ENCODE measurements around the gene KIF21B. TPM values are rescaled to one million over a fixed set of nuclear protein-coding genes. Genes with fewer than 3 reads are reported as not detected.
"Not testable (repeated sequence)": the region's sequence is repeated elsewhere in the genome, so short reads cannot be mapped to it uniquely, and the experiment has no call there.

Gene KIF21B
- total RNA-seq, 1 experiment from 2014 or later: 0.33 TPM

- Histone ChIP-seq H3K27me3 (no peaks in the 10 kb centered on the region), H3K9me3 (no peaks in the 10 kb centered on the region), H3K4me3 (no peak overlapping the region), H3K36me3 (no peaks in the 10 kb centered on the region)
- no peak for DNase-seq
Observed at GRCh38 chr1:200959411-200959921, 64.0 kb downstream of the KIF21B start.

GRCh38 chr1:200958597-200958996, 64.9 kb downstream of the KIF21B start:
- no peaks in the 10 kb centered on the region for H3K27me3 ChIP-seq
- H3K4me3 ChIP-seq: no peak overlapping the region
- no peaks in the 10 kb centered on the region for H3K36me3 ChIP-seq
- no peak for DNase-seq
- H3K9me3 ChIP-seq: no peaks in the 10 kb centered on the region

DNA sequence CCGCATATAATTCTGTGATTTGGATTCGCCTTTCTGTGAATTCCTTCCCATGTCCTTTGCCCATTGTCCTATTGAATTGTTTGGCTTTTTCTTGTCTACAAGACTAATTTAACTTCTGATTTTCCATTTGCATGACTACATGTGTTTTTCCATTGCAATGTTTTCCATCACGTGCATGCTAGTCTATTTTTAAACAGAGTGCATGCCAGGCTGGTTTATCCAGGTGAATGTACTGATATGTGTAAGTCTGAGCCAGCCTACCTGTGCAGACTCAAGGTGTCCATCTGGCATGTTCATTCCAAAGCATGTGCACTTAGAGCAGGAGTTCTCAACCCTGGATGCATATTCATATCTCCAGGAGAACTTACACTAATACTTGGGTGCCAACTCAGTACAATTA, 69.1 kb downstream of the KIF21B start:
- no peak for DNase-seq
- no peak overlapping the region for H3K4me3 ChIP-seq
- no peaks in the 10 kb centered on the region for H3K9me3 ChIP-seq
- H3K36me3 ChIP-seq: no peaks in the 10 kb centered on the region
- no peaks in the 10 kb centered on the region; the same call in 1 of the 2 replicates for H3K27me3 ChIP-seq

DNA sequence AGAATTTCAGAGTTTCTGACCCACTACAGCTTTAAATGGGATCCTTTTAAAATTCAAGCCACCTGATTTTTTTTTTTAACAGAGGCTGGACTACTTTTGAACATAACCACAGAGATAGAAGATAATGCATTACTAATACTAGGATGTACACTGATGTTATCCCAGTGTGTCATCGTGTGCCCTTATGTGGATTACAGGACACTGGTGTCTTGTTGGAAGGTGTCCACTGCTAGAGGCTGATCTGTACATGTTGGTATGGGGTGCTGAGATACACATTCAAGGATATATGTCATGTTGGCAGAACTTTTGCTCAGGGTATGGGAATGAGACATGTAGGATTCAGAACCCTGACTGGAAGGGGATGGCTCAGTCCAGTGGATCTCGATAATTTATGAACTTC, 72.5 kb downstream of the KIF21B start:
- Histone ChIP-seq H3K9me3 (peaks cover 15% of the 10 kb centered on the region), H3K4me3 (no peak overlapping the region), H3K27me3 (no peaks in the 10 kb centered on the region; the same call in 1 of the 2 replicates), H3K36me3 (no peaks in the 10 kb centered on the region)
- DNase-seq: no peak

GRCh38 chr1:200949626-200950025, 73.9 kb downstream of the KIF21B start:
- H3K4me3 ChIP-seq: no peak overlapping the region

DNA sequence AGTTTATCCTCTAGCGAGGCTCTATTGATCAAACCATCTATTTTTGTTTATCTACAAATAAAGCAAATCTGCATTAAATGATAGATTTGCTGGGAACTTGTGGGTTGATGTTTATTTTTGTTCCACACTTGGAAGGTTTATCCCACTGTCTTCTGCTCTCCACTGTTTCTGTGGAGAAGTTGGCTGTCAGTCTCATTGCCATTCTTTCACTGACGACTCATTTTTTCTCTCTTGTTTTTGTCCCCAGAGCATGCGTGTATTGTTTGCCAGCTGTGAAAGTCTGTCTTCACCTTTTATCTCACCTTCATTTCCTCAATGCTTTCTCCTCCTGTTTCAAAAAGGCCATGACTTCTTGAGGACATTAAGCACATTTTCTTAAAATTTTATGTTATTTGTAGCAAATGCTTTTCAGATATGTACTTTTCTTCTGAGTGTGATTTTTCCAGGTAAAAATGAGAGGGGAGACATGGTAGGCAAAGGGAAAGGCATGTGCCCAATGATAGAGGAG, 76.4 kb downstream of the KIF21B start:
- no peaks in the 10 kb centered on the region; the same call in none of the 2 replicates for H3K27me3 ChIP-seq
- peaks cover 15% of the 10 kb centered on the region for H3K9me3 ChIP-seq
- H3K4me3 ChIP-seq: no peak overlapping the region
- no peaks in the 10 kb centered on the region for H3K36me3 ChIP-seq
- no peak for DNase-seq

More at GRCh38 chr1:200949626-200950025, 73.9 kb downstream of the KIF21B start:
- H3K9me3 ChIP-seq: peaks cover 15% of the 10 kb centered on the region
- H3K27me3 ChIP-seq: no peaks in the 10 kb centered on the region; the same call in none of the 2 replicates
- DNase-seq: no peak
- H3K36me3 ChIP-seq: no peaks in the 10 kb centered on the region

DNA sequence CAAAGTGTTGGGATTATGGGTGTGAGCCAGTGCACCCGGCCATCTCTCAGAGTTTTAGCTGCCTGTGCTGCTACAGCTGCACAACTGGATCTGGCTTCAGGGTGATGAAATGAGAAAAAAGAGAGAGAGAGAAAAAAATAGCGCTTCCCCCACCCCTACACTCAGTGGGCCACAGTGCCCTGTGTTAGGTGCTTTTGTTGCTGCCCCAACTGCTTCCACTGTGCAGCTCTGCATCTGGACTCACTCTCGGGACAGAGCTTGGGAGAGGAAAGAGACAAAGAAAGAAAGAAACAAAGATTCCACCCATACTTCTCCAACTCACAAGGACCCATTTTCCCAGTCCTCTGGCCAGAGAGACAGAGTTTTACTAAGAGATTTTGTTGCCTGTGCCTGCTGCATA, 78.4 kb downstream of the KIF21B start:
- no peak for DNase-seq
- Histone ChIP-seq H3K9me3 (peaks cover 15% of the 10 kb centered on the region), H3K4me3 (no peak overlapping the region), H3K36me3 (no peaks in the 10 kb centered on the region), H3K27me3 (peaks cover 2% of the 10 kb centered on the region; the same call in 1 of the 2 replicates)

- peaks cover 2% of the 10 kb centered on the region; the same call in 1 of the 2 replicates for H3K27me3 ChIP-seq
- H3K36me3 ChIP-seq: no peaks in the 10 kb centered on the region
- H3K9me3 ChIP-seq: no peaks in the 10 kb centered on the region
- no peak for DNase-seq
- no peak overlapping the region for H3K4me3 ChIP-seq
Observed at GRCh38 chr1:200938955-200939354, 84.6 kb downstream of the KIF21B start.

GRCh38 chr1:200935286-200935962, 88.1 kb downstream of the KIF21B start:
- H3K36me3 ChIP-seq, H3K9me3 ChIP-seq, H3K4me3 ChIP-seq, DNase-seq: not testable (repeated sequence)
- peaks cover 11% of the 10 kb centered on the region; the same call in 1 of the 2 replicates for H3K27me3 ChIP-seq

- DNase-seq: no peak
- no peaks in the 10 kb centered on the region for H3K9me3 ChIP-seq
Observed at GRCh38 chr1:200934676-200935245, 88.8 kb downstream of the KIF21B start.

GRCh38 chr1:200931776-200932175, 91.7 kb downstream of the KIF21B start:
- no peaks in the 10 kb centered on the region for H3K9me3 ChIP-seq
- peaks cover 9% of the 10 kb centered on the region; the same call in 1 of the 2 replicates for H3K27me3 ChIP-seq
- H3K36me3 ChIP-seq: no peaks in the 10 kb centered on the region
- DNase-seq: no peak
- no peak overlapping the region for H3K4me3 ChIP-seq

More at GRCh38 chr1:200934676-200935245, 88.8 kb downstream of the KIF21B start:
- H3K27me3 ChIP-seq: peaks cover 9% of the 10 kb centered on the region; the same call in 1 of the 2 replicates
- H3K4me3 ChIP-seq: no peak overlapping the region
- no peaks in the 10 kb centered on the region for H3K36me3 ChIP-seq

GRCh38 chr1:200930285-200930684, 93.2 kb downstream of the KIF21B start:
- H3K27me3 ChIP-seq, H3K9me3 ChIP-seq, H3K36me3 ChIP-seq, H3K4me3 ChIP-seq, DNase-seq: not testable (repeated sequence)

GRCh38 chr1:200929530-200930278, 93.8 kb downstream of the KIF21B start:
- peaks cover 9% of the 10 kb centered on the region; the same call in 1 of the 2 replicates for H3K27me3 ChIP-seq
- no peaks in the 10 kb centered on the region for H3K9me3 ChIP-seq
- DNase-seq: no peak
- no peaks in the 10 kb centered on the region for H3K36me3 ChIP-seq
- no peak overlapping the region for H3K4me3 ChIP-seq

DNA sequence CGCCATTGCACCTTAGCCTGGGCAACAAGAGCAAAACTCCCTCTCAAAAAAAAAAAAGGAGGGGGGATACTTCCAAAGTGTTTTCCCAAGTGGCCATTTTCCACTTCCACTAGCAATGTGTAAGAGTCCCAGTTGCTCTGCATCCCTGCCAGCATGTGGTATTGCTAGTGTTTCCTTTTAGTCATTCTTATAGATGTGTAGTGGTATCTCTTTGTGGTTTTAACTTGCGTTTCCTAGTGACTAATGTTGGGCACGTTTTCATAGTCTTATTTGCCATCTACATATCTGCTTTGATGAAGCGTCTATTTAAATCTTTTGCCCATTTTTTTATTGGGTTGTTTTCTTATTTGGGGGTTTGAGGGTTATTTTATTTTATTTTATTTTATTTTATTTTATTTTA, 97.7 kb downstream of the KIF21B start:
- Histone ChIP-seq H3K36me3 (no peaks in the 10 kb centered on the region), H3K9me3 (no peaks in the 10 kb centered on the region), H3K27me3 (no peaks in the 10 kb centered on the region), H3K4me3 (no peak overlapping the region)
- peak; percentile 49 for DNase-seq

DNA sequence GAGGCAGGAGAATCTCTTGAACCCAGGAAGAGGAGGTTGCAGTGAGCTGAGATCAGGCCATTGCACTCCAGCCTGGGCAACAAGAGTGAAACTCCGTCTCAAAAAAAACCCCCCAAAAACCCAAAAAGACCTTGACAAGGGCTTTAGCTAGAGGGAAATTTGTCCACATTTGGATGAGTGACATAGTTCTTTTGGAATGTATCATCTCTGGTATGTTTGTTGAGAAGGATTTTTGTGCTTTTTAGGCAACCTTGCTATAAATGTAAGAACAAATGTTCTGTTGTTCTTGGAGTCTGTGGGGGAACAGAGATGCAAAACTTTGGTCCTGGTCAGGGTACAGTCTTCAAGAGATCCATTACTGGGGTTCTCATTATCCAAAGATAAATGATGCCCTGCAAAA, 99.9 kb downstream of the KIF21B start:
- Histone ChIP-seq H3K27me3 (no peaks in the 10 kb centered on the region), H3K4me3 (no peak overlapping the region), H3K36me3 (no peaks in the 10 kb centered on the region), H3K9me3 (no peaks in the 10 kb centered on the region)
- no peak for DNase-seq

DNA sequence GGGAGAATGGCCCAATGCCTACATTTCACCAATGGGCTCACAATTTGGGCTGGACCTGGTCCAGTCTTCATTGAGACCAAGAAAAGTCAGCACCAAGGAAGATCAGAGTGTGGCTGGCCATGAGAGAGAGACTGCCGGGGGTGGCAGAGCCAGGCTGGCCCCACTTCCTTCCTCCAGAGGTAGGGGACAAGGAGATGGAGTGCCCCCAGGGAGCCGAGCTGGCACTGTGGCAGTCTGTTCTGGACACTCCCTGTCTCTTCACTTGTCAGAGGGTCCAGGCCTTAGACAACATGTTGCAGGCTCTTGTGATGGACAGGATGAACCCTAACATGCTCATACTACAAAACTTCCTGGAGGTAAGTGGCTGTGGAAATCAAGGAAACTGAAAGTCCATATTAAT, 101.1 kb downstream of the KIF21B start:
- Histone ChIP-seq H3K27me3 (no peaks in the 10 kb centered on the region), H3K4me3 (no peak overlapping the region), H3K9me3 (no peaks in the 10 kb centered on the region), H3K36me3 (no peaks in the 10 kb centered on the region)
- no peak for DNase-seq

DNA sequence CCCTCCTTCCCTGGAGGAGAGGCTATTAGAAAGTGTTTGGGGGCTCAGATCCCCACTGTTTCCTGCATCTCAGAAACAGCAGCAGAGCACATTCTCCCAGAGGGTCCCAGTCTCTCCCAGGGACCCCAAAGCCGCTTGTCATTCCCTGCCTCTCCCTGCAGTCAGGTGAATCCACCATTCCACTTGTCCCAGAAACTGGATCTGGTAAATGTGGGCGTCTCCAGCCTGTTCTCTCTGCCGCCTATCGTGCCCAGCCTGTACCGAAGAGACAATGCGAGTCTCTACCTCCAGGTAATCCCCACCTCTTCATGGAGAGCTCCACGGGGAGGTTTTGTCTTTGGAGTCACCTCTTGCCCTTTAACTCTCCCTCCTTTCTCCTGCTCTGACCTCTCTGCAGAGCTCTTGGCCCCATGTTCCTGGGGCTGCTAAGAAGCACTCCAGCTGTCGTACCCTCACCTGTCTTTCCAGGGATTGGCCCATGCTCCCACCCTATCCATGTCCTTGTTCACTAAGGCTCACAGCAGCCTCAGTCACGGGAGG, 101.9 kb downstream of the KIF21B start:
- DNase-seq: no peak
- H3K9me3 ChIP-seq: no peaks in the 10 kb centered on the region
- no peaks in the 10 kb centered on the region for H3K36me3 ChIP-seq
- H3K4me3 ChIP-seq: no peak overlapping the region
- H3K27me3 ChIP-seq: no peaks in the 10 kb centered on the region

All from MG63 (cell line).